Duodenal mucosa (tissue), 2 donors: ENCODE data around the gene ARHGAP45.

Source experiments
- H3K27ac ChIP-seq: one replicate; pipeline ENCODE4 v1.7.0; 2013; ENCODE audit warnings: low read depth, low read length
- H3K27me3 ChIP-seq, 2 donors: one replicate each; pipeline ENCODE4 v1.7.0; 2013; ENCODE audit warnings: low read length in 2 of 2, control low read depth in 1 of 2; ENCODE audit not compliant: insufficient read depth in 2 of 2, control insufficient read depth in 1 of 2
- H3K36me3 ChIP-seq, 2 donors: one replicate each; pipeline ENCODE4 v1.7.0; 2013; ENCODE audit warnings: low read length in 2 of 2, control low read depth in 1 of 2; ENCODE audit not compliant: insufficient read depth in 2 of 2, control insufficient read depth in 1 of 2
- H3K4me1 ChIP-seq, 2 donors: one replicate each; pipeline ENCODE4 v1.7.0; 2013; ENCODE audit warnings: low read length in 2 of 2, control low read depth in 1 of 2; ENCODE audit not compliant: insufficient read depth in 2 of 2, control insufficient read depth in 1 of 2
- H3K4me3 ChIP-seq, 2 donors: one replicate each; pipeline ENCODE4 v1.7.0; 2013; ENCODE audit warnings: low read length in 2 of 2, low read depth in 1 of 2
- H3K9ac ChIP-seq, 2 donors: one replicate each; pipeline ENCODE4 v1.7.0; 2013; ENCODE audit warnings: low read length in 2 of 2, low read depth in 1 of 2
- H3K9me3 ChIP-seq, 2 donors: one replicate each; pipeline ENCODE4 v1.7.0; 2013; ENCODE audit warnings: low read length in 2 of 2, control low read depth in 1 of 2; ENCODE audit not compliant: control insufficient read depth in 1 of 2

ARHGAP45 gene

GRCh38 chr19:1038978-1039645 lies 27.9 kb upstream of the ARHGAP45 start:
- Histone ChIP-seq H3K4me3 (peak overlapping the region; percentile 10 to 81), H3K9me3 (no peaks in the 10 kb centered on the region), H3K27ac (no peak overlapping the region), H3K9ac (no peak overlapping the region), H3K4me1 (peaks cover 27 to 55% of the 10 kb centered on the region in 2 donors), H3K27me3 (no peaks in the 10 kb centered on the region), H3K36me3 (peaks cover 0 to 5% of the 10 kb centered on the region in 2 donors)

GRCh38 chr19:1039646-1040475 lies 27.1 kb upstream of the ARHGAP45 start, which contains the start of gene ABCA7:
ABCA7 (plus strand) TSS chr19:1040107; CDS start chr19:1041362, 1,255 bp downstream.
- no peaks in the 10 kb centered on the region for H3K9me3 ChIP-seq
- no peaks in the 10 kb centered on the region for H3K27me3 ChIP-seq
- H3K9ac ChIP-seq = peak within 1 kb of the TSS; percentile 69 to 73
- H3K36me3 ChIP-seq = peaks cover 0 to 5% of the 10 kb centered on the region in 2 donors
- H3K27ac ChIP-seq = no peak within 1 kb of the TSS
- peaks cover 27 to 55% of the 10 kb centered on the region in 2 donors for H3K4me1 ChIP-seq
- H3K4me3 ChIP-seq = peak within 1 kb of the TSS; percentile 71 to 81

GRCh38 chr19:1040476-1041271 lies 26.3 kb upstream of the ARHGAP45 start:
- H3K27me3 ChIP-seq = no peaks in the 10 kb centered on the region
- H3K9me3 ChIP-seq = no peaks in the 10 kb centered on the region
- peak overlapping the region; percentile 69 to 73 for H3K9ac ChIP-seq
- peaks cover 0 to 5% of the 10 kb centered on the region in 2 donors for H3K36me3 ChIP-seq
- H3K4me1 ChIP-seq = peaks cover 27 to 55% of the 10 kb centered on the region in 2 donors
- no peak overlapping the region for H3K27ac ChIP-seq
- peak overlapping the region; percentile 71 to 81 for H3K4me3 ChIP-seq

- Histone ChIP-seq H3K4me1 (peaks cover 27 to 55% of the 10 kb centered on the region in 2 donors), H3K9me3 (no peaks in the 10 kb centered on the region), H3K36me3 (peaks cover 0 to under 1% of the 10 kb centered on the region in 2 donors), H3K4me3 (peak overlapping the region; percentile 71 to 81), H3K27ac (no peak overlapping the region), H3K27me3 (no peaks in the 10 kb centered on the region), H3K9ac (peak overlapping the region; percentile 67 to 73)
Measured at GRCh38 chr19:1041272-1041834, 25.6 kb upstream of the ARHGAP45 start.

- H3K4me3 ChIP-seq = peak overlapping the region; percentile 71 to 81
- H3K9ac ChIP-seq = peak overlapping the region; percentile 51 to 67
- no peaks in the 10 kb centered on the region for H3K36me3 ChIP-seq
- peaks cover 27 to 55% of the 10 kb centered on the region in 2 donors for H3K4me1 ChIP-seq
- H3K9me3 ChIP-seq = no peaks in the 10 kb centered on the region
- H3K27me3 ChIP-seq = no peaks in the 10 kb centered on the region
- no peak overlapping the region for H3K27ac ChIP-seq
Measured at GRCh38 chr19:1041835-1042685, 24.9 kb upstream of the ARHGAP45 start.

- H3K9ac ChIP-seq = peak overlapping the region; percentile 51 to 67
- no peak overlapping the region for H3K27ac ChIP-seq
- peaks cover 27 to 50% of the 10 kb centered on the region in 2 donors for H3K4me1 ChIP-seq
- H3K4me3 ChIP-seq = peak overlapping the region; percentile 71 to 81
- H3K36me3 ChIP-seq = no peaks in the 10 kb centered on the region
- H3K9me3 ChIP-seq = no peaks in the 10 kb centered on the region
- no peaks in the 10 kb centered on the region for H3K27me3 ChIP-seq
Measured at GRCh38 chr19:1042689-1043511, 24.1 kb upstream of the ARHGAP45 start.

GRCh38 chr19:1045247-1045603 lies 21.7 kb upstream of the ARHGAP45 start:
- peaks cover 19 to 29% of the 10 kb centered on the region in 2 donors for H3K4me1 ChIP-seq
- H3K9ac ChIP-seq = no peak overlapping the region
- no peaks in the 10 kb centered on the region for H3K36me3 ChIP-seq
- no peak overlapping the region for H3K4me3 ChIP-seq
- no peaks in the 10 kb centered on the region for H3K27me3 ChIP-seq
- no peak overlapping the region for H3K27ac ChIP-seq
- no peaks in the 10 kb centered on the region for H3K9me3 ChIP-seq

GRCh38 chr19:1046117-1046626 lies 20.8 kb upstream of the ARHGAP45 start:
- no peaks in the 10 kb centered on the region for H3K36me3 ChIP-seq
- no peaks in the 10 kb centered on the region for H3K9me3 ChIP-seq
- H3K27ac ChIP-seq = no peak overlapping the region
- no peak overlapping the region for H3K9ac ChIP-seq
- H3K4me3 ChIP-seq = no peak overlapping the region
- H3K27me3 ChIP-seq = no peaks in the 10 kb centered on the region
- H3K4me1 ChIP-seq = peaks cover 12 to 20% of the 10 kb centered on the region in 2 donors
